CD4-positive, alpha-beta T cell (primary cell): ENCODE data around the gene PEX10. TPM values are rescaled to one million over a fixed set of nuclear protein-coding genes. Genes with fewer than 3 reads are reported as not detected.
"Not testable (repeated sequence)": the region's sequence is repeated elsewhere in the genome, so short reads cannot be mapped to it uniquely, and the experiment has no call there.

Experiments
- ATAC-seq: fragments of 200-7000 bp; cut with Tn5 transposase; one replicate; pipeline ENCODE4 v1.10.0; 2022; ENCODE audit warnings: mild to moderate bottlenecking; ENCODE audit not compliant: poor library complexity
- CTCF ChIA-PET: fragments of 350-600 bp; sonication (Branson Sonifier 250); formaldehyde crosslinking; loops from one replicate; lab custom pipeline; 2021; ENCODE audit warnings: antibody characterized with exemption, inconsistent platforms; lab: Charles Lee
- POLR2A ChIA-PET: fragments of 350-600 bp; sonication (Branson Sonifier 250); formaldehyde crosslinking; loops from one replicate; lab custom pipeline; 2021; ENCODE audit warnings: antibody characterized with exemption, inconsistent platforms; lab: Charles Lee
- DNase-seq, 14 experiments: peaks; one replicate each; pipeline ENCODE4 v3.0.0-alpha.2; 2013 to 2020; ENCODE audit warnings: mixed read lengths in 2 of 14
- H3K27ac ChIP-seq, 2 donors: one replicate each; pipeline versions ENCODE4 v1.5.1 to v1.7.0; 2013; ENCODE audit warnings: low read length in 2 of 2, low read depth in 1 of 2, mild to moderate bottlenecking in 1 of 2
- H3K27me3 ChIP-seq, 2 experiments: 1 replicate in 1 of 2; 2 replicates in 1 of 2; pipeline versions ENCODE4 v1.6.1 to v1.7.0; 2013; ENCODE audit warnings: low read length in 2 of 2, control low read depth in 1 of 2, mild to moderate bottlenecking in 1 of 2, moderate library complexity in 1 of 2; ENCODE audit not compliant: insufficient read depth in 2 of 2, control insufficient read depth in 1 of 2
- H3K36me3 ChIP-seq: one replicate; pipeline ENCODE4 v1.6.1; 2013; ENCODE audit warnings: low read length, control low read depth; ENCODE audit not compliant: insufficient read depth
- H3K4me1 ChIP-seq: one replicate; pipeline ENCODE4 v1.6.1; 2013; ENCODE audit warnings: low read length, control low read depth; ENCODE audit not compliant: insufficient read depth
- H3K4me3 ChIP-seq: one replicate; pipeline ENCODE4 v1.5.1; 2013; ENCODE audit warnings: mild to moderate bottlenecking, low read length, moderate library complexity
- H3K9me3 ChIP-seq, 2 experiments: 1 replicate in 1 of 2; 2 replicates in 1 of 2; pipeline versions ENCODE4 v1.6.1 to v1.7.0; 2013; ENCODE audit warnings: low read length in 2 of 2, mild to moderate bottlenecking in 2 of 2, control low read depth in 1 of 2, moderate library complexity in 1 of 2; ENCODE audit not compliant: control insufficient read depth in 1 of 2, insufficient read depth in 1 of 2
- H3K27ac Mint-ChIP-seq: one replicate; pipeline ENCODE4 v1.8.0; 2020; ENCODE audit warnings: mixed read lengths
- H3K27me3 Mint-ChIP-seq: one replicate; pipeline ENCODE4 v1.8.0; 2021; ENCODE audit warnings: mixed read lengths
- H3K36me3 Mint-ChIP-seq: one replicate; pipeline ENCODE4 v1.8.0; 2021; ENCODE audit warnings: low read depth, mixed read lengths
- H3K4me1 Mint-ChIP-seq: one replicate; pipeline ENCODE4 v1.8.0; 2021; ENCODE audit warnings: low read depth, mixed read lengths
- H3K4me3 Mint-ChIP-seq: one replicate; pipeline ENCODE4 v1.8.0; 2020; ENCODE audit warnings: mild to moderate bottlenecking, mixed read lengths
- H3K9me3 Mint-ChIP-seq: one replicate; pipeline ENCODE4 v1.8.0; 2020; ENCODE audit warnings: mixed read lengths
- CTCF ChIP-seq: fragments of 200-600 bp; IDR thresholded peaks from one replicate; pipeline ENCODE4 v1.8.0; 2022; ENCODE audit warnings: antibody characterized with exemption, mild to moderate bottlenecking
- intact Hi-C, 2 experiments: fragments of 100-400 bp; cut with DNase I in 1 of 2; cut with micrococcal nuclease in 1 of 2; formaldehyde crosslinking; loops; one replicate each; pipeline versions ENCODE4 v1.15.1 to v1.9.0; 2023 to 2025; cut with DNase I, micrococcal nuclease
- total RNA-seq, 174 experiments: library from RNA in 2 of 174; stranded (reverse) in 2 of 174; gene quantifications; one replicate each; pipeline ENCODE4 v1.2.3 and lab custom pipeline; 2021 to 2026

Gene PEX10
- total RNA-seq, 2 experiments from 2014 or later = 12.0 to 12.5 TPM

- ATAC-seq = no peak
- CTCF ChIA-PET = no interaction called here
- intact Hi-C loops = no loop called here
Measured at GRCh38 chr1:2459757-2460156, 47.4 kb upstream of the PEX10 start.

GRCh38 chr1:2459102-2459753, 46.9 kb upstream of the PEX10 start:
- H3K36me3 Mint-ChIP-seq, ATAC-seq, H3K27me3 Mint-ChIP-seq, H3K4me3 Mint-ChIP-seq, H3K27me3 ChIP-seq, H3K4me3 ChIP-seq, H3K9me3 Mint-ChIP-seq, H3K4me1 Mint-ChIP-seq, H3K36me3 ChIP-seq, H3K9me3 ChIP-seq, DNase-seq, H3K4me1 ChIP-seq, POLR2A ChIA-PET, CTCF ChIA-PET, intact Hi-C loops, H3K27ac ChIP-seq, H3K27ac Mint-ChIP-seq: not testable (repeated sequence)

More at GRCh38 chr1:2459757-2460156, 47.4 kb upstream of the PEX10 start:
- no peak overlapping the region for H3K4me3 ChIP-seq
- no peaks in the 10 kb centered on the region for H3K36me3 ChIP-seq
- no peaks in the 10 kb centered on the region for H3K9me3 Mint-ChIP-seq
- no peak overlapping the region for H3K4me3 Mint-ChIP-seq
- no peak for DNase-seq
- H3K9me3 ChIP-seq = no peaks in the 10 kb centered on the region
- no peaks in the 10 kb centered on the region for H3K4me1 Mint-ChIP-seq
- peaks cover 0 to 9% of the 10 kb centered on the region in 2 experiments for H3K27me3 ChIP-seq
- no peak overlapping the region for H3K27ac ChIP-seq
- H3K4me1 ChIP-seq = no peaks in the 10 kb centered on the region
- TF ChIP-seq CTCF = no peak
- H3K27me3 Mint-ChIP-seq = peaks cover 6% of the 10 kb centered on the region
- H3K27ac Mint-ChIP-seq = no peak overlapping the region
- POLR2A ChIA-PET = no interaction called here
- H3K36me3 Mint-ChIP-seq = no peaks in the 10 kb centered on the region

GRCh38 chr1:2458687-2459086, 46.3 kb upstream of the PEX10 start:
- Mint-ChIP-seq H3K4me1 (no peaks in the 10 kb centered on the region), H3K27me3 (peaks cover 6% of the 10 kb centered on the region), H3K36me3 (no peaks in the 10 kb centered on the region), H3K4me3 (no peak overlapping the region), H3K9me3 (no peaks in the 10 kb centered on the region), H3K27ac (no peak overlapping the region)
- ChIA-PET CTCF (no interaction called here), POLR2A (no interaction called here)
- Histone ChIP-seq H3K27ac (no peak overlapping the region), H3K4me1 (no peaks in the 10 kb centered on the region), H3K9me3 (no peaks in the 10 kb centered on the region), H3K4me3 (no peak overlapping the region), H3K27me3 (peaks cover 0 to 2% of the 10 kb centered on the region in 2 experiments), H3K36me3 (no peaks in the 10 kb centered on the region)
- DNase-seq = no peak
- ATAC-seq = no peak
- TF ChIP-seq CTCF = no peak
- intact Hi-C loops = no loop called here

- no peaks in the 10 kb centered on the region for H3K27me3 Mint-ChIP-seq
- no peaks in the 10 kb centered on the region for H3K27me3 ChIP-seq
- ChIA-PET POLR2A (no interaction called here), CTCF (no interaction called here)
- no peaks in the 10 kb centered on the region for H3K36me3 Mint-ChIP-seq
- H3K4me1 Mint-ChIP-seq = no peaks in the 10 kb centered on the region
- no peak for ATAC-seq
- no peak overlapping the region for H3K4me3 ChIP-seq
- H3K9me3 Mint-ChIP-seq = no peaks in the 10 kb centered on the region
- intact Hi-C loops = no loop called here
- DNase-seq = no peak
- H3K4me3 Mint-ChIP-seq = no peak overlapping the region
- H3K9me3 ChIP-seq = no peaks in the 10 kb centered on the region
- H3K27ac Mint-ChIP-seq = no peak overlapping the region
- no peak overlapping the region for H3K27ac ChIP-seq
- no peaks in the 10 kb centered on the region for H3K36me3 ChIP-seq
- no peaks in the 10 kb centered on the region for H3K4me1 ChIP-seq
- no peak for TF ChIP-seq CTCF
Measured at GRCh38 chr1:2457444-2457843, 45.1 kb upstream of the PEX10 start.
